Measurements from ENCODE around the gene APOA5. TPM values are rescaled to one million over a fixed set of nuclear protein-coding genes. Genes with fewer than 3 reads are reported as not detected.

Gene APOA5
- total and polyA plus RNA-seq, 2 of the 8 experiments (the other 6 are each of a cell fraction or from before 2014, with no cell fraction given): 0.08 to 0.15 TPM

- 0 out of 2 replicates have a peak, but pooled peaks have one; percentile 49 for TF ChIP-seq SP1 (IDR thresholded peaks at IDR 0.05; ENCODE audit: low read depth, low read length)
These were observed 19.1 kb downstream of the APOA5 start, which contains the start of gene BUD13 (continued) for GRCh38 chr11:116772443-116773202.

Data from H1 (cell line).